Panc1 (cell line): Measurements from ENCODE around the gene SLC35A3.

Source experiments
- CTCF ChIP-seq: fragments of 450-650 bp; IDR thresholded peaks from 2 replicates; pipeline ENCODE4 v1.5.1; 2017; ENCODE audit warnings: mild to moderate bottlenecking
- POLR2AphosphoS5 ChIP-seq: IDR thresholded peaks from 2 replicates; pipeline ENCODE4 v1.6.1; 2012; ENCODE audit warnings: mild to moderate bottlenecking, low read depth, low read length, moderate library complexity
- TF ChIP-seq, protein P1 (sequence below), 2 experiments: IDR thresholded peaks; 2 replicates each; pipeline ENCODE4 v1.6.1; 2011 to 2012; ENCODE audit warnings: low read depth in 2 of 2, control low read depth in 1 of 2, low read length in 1 of 2, mild to moderate bottlenecking in 1 of 2, moderate library complexity in 1 of 2; ENCODE audit not compliant: insufficient read depth in 1 of 2

DNA sequence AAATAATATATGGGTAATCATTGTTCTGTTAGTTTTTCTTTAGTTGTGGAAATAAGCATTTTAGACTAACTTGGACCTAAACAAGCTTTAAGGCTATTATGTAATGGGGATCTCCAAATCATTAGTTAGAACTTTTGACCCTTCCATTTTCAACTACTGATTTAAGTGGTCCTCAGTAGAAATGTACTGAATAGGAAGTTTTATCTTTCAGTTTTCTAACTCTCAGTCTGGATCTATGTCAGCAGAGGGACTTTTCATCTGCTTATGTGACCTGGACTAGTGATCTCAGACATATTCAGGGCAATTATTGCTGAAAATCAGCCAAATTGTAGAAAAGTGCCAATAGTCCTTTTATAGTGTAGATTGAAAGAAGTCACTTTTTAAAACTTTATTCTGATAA, 106.9 kb downstream of the SLC35A3 start:
- TF ChIP-seq CTCF (no peak), POLR2AphosphoS5 (no peak)
- TF ChIP-seq, protein P1, sequence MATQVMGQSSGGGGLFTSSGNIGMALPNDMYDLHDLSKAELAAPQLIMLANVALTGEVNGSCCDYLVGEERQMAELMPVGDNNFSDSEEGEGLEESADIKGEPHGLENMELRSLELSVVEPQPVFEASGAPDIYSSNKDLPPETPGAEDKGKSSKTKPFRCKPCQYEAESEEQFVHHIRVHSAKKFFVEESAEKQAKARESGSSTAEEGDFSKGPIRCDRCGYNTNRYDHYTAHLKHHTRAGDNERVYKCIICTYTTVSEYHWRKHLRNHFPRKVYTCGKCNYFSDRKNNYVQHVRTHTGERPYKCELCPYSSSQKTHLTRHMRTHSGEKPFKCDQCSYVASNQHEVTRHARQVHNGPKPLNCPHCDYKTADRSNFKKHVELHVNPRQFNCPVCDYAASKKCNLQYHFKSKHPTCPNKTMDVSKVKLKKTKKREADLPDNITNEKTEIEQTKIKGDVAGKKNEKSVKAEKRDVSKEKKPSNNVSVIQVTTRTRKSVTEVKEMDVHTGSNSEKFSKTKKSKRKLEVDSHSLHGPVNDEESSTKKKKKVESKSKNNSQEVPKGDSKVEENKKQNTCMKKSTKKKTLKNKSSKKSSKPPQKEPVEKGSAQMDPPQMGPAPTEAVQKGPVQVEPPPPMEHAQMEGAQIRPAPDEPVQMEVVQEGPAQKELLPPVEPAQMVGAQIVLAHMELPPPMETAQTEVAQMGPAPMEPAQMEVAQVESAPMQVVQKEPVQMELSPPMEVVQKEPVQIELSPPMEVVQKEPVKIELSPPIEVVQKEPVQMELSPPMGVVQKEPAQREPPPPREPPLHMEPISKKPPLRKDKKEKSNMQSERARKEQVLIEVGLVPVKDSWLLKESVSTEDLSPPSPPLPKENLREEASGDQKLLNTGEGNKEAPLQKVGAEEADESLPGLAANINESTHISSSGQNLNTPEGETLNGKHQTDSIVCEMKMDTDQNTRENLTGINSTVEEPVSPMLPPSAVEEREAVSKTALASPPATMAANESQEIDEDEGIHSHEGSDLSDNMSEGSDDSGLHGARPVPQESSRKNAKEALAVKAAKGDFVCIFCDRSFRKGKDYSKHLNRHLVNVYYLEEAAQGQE (IDR thresholded peaks at IDR 0.05; ENCODE audit: insufficient read depth in 1 of 2, low read depth in 2 of 2, low read length in 1 of 2): no peak
